HepG2 (cell line): ENCODE data around the gene HES6. TPM values are rescaled to one million over a fixed set of nuclear protein-coding genes. Genes with fewer than 3 reads are reported as not detected.

Source experiments
- AKNA ChIP-seq: sonication (generic); formaldehyde crosslinking; IDR thresholded peaks from 2 replicates; pipeline ENCODE4 v1.4.0; 2020; ENCODE audit warnings: missing genetic modification reagents, borderline replicate concordance
- E2F2 ChIP-seq: sonication (generic); formaldehyde crosslinking; IDR thresholded peaks from 2 replicates; pipeline ENCODE4 v1.4.0; 2020; ENCODE audit warnings: missing genetic modification reagents, borderline replicate concordance
- HNF1B ChIP-seq: sonication (generic); formaldehyde crosslinking; IDR thresholded peaks from 2 replicates; pipeline ENCODE4 v1.5.1; 2020; ENCODE audit warnings: mild to moderate bottlenecking, moderate library complexity, missing genetic modification reagents
- KAT8 ChIP-seq: IDR thresholded peaks from 2 replicates; pipeline ENCODE4 v1.6.1; 2016; ENCODE audit warnings: missing genetic modification reagents, missing compliant biosample characterization
- NR0B2 ChIP-seq: sonication (generic); formaldehyde crosslinking; IDR thresholded peaks from 2 replicates; pipeline ENCODE4 v1.4.0; 2020; ENCODE audit warnings: mild to moderate bottlenecking, missing genetic modification reagents
- PITX1 ChIP-seq: sonication (generic); formaldehyde crosslinking; IDR thresholded peaks from 2 replicates; pipeline ENCODE4 v1.5.1; 2020; ENCODE audit warnings: mild to moderate bottlenecking, missing genetic modification reagents
- RARA ChIP-seq: IDR thresholded peaks from 2 replicates; pipeline ENCODE4 v1.6.1; 2016; ENCODE audit warnings: missing genetic modification reagents, missing compliant biosample characterization
- RXRB ChIP-seq: IDR thresholded peaks from 2 replicates; pipeline ENCODE4 v1.6.1; 2016; ENCODE audit warnings: borderline replicate concordance, missing genetic modification reagents, missing compliant biosample characterization
- SAP130 ChIP-seq: IDR thresholded peaks from 2 replicates; pipeline ENCODE4 v1.6.1; 2016; ENCODE audit warnings: low read depth
- SRSF9 ChIP-seq: fragments of 200-400 bp; formaldehyde crosslinking; IDR thresholded peaks from 2 replicates; pipeline ENCODE4 v1.6.1; 2018; ENCODE audit warnings: borderline replicate concordance, mild to moderate bottlenecking, low read depth, low read length; ENCODE audit not compliant: insufficient read depth, poor library complexity, severe bottlenecking
- WIZ ChIP-seq: sonication (generic); formaldehyde crosslinking; IDR thresholded peaks from 2 replicates; pipeline ENCODE4 v1.5.1; 2020; ENCODE audit warnings: mild to moderate bottlenecking, missing genetic modification reagents
- ZFP91 ChIP-seq: sonication (generic); formaldehyde crosslinking; IDR thresholded peaks from 2 replicates; pipeline ENCODE4 v1.9.0; 2022; ENCODE audit warnings: missing genetic modification reagents, mild to moderate bottlenecking, borderline replicate concordance
- ZGPAT ChIP-seq: IDR thresholded peaks from 2 replicates; pipeline ENCODE4 v1.6.1; 2016; ENCODE audit warnings: mild to moderate bottlenecking
- ZNF143 ChIP-seq: sonication (generic); formaldehyde crosslinking; IDR thresholded peaks from 2 replicates; pipeline ENCODE4 v1.4.0; 2020; ENCODE audit warnings: missing genetic modification reagents
- ZNF33A ChIP-seq: sonication (generic); formaldehyde crosslinking; IDR thresholded peaks from 2 replicates; pipeline ENCODE4 v1.5.1; 2020; ENCODE audit warnings: missing genetic modification reagents, mild to moderate bottlenecking, moderate library complexity, borderline replicate concordance
- ZSCAN5A ChIP-seq: sonication (generic); formaldehyde crosslinking; IDR thresholded peaks from 2 replicates; pipeline ENCODE4 v1.8.0; 2022; ENCODE audit warnings: mild to moderate bottlenecking, missing genetic modification reagents, borderline replicate concordance
- polyA plus RNA-seq, 8 experiments: library from polyadenylated mRNA; depleted of rRNA in 3 of 8; stranded (reverse) in 7 of 8; unstranded in 1 of 8; fragments of >200 nt; fragmentation: Illumina TruSeq in 4 of 8; extraction: Trizol in 4 of 8; gene quantifications; 2 replicates each; pipeline versions ENCODE4 v1.2.1 to v1.2.3, GENCODE V29; 2011 to 2016; ENCODE audit warnings: low read depth in 4 of 8, missing spikeins in 1 of 8, mixed read lengths in 1 of 8; ENCODE audit not compliant: insufficient read depth in 1 of 8
- total RNA-seq, 5 experiments: library from RNA; depleted of rRNA; stranded (reverse); fragments of >200 nt; fragmentation: Illumina TruSeq; extraction: Trizol; gene quantifications; 2 replicates each; pipeline ENCODE4 v1.2.3, GENCODE V29; 2016; ENCODE audit warnings: low read depth in 1 of 5

The HES6 gene
- total and polyA plus RNA-seq, 2 of the 13 experiments (the other 11 are each of a cell fraction or from before 2014, with no cell fraction given) = 19.5 to 82.8 TPM

GRCh38 chr2:238285653-238286082 is 45.8 kb upstream of the HES6 start (continued):
- TF ChIP-seq ZSCAN5A (CRISPR knock-in tag) (no peak), PITX1 (CRISPR knock-in tag) (peak; percentile 86), AKNA (no peak), ZGPAT (CRISPR knock-in tag) (peak; percentile 71), ZNF143 (CRISPR knock-in tag) (peak; percentile 37; the same call in 1 of the 2 replicates), SAP130 (peak; percentile 100), KAT8 (peak; percentile 44; the same call in 1 of the 2 replicates), RARA (peak; percentile 66), SRSF9 (no peak), E2F2 (CRISPR knock-in tag) (no peak), ZFP91 (peak; percentile 20; the same call in 1 of the 2 replicates), NR0B2 (CRISPR knock-in tag) (no peak), ZNF33A (CRISPR knock-in tag) (no peak), HNF1B (peak; percentile 72; the same call in 1 of the 2 replicates), RXRB (CRISPR knock-in tag) (peak; percentile 80; the same call in 1 of the 2 replicates), WIZ (CRISPR knock-in tag) (no peak)
